Stimulated activated CD8-positive, alpha-beta memory T cell treated with anti-CD3 and anti-CD28 coated beads, Interleukin-4, amount 100 ng/mL, for 24 hours (primary cell): ENCODE results near the gene SHROOM1.
"Not testable (repeated sequence)": the region's sequence is repeated elsewhere in the genome, so short reads cannot be mapped to it uniquely, and the experiment has no call there.

Experiments
- DNase-seq: peaks from one replicate; pipeline ENCODE4 v3.0.0-alpha.2; 2020; ENCODE audit warnings: low read depth

SHROOM1 gene

DNA sequence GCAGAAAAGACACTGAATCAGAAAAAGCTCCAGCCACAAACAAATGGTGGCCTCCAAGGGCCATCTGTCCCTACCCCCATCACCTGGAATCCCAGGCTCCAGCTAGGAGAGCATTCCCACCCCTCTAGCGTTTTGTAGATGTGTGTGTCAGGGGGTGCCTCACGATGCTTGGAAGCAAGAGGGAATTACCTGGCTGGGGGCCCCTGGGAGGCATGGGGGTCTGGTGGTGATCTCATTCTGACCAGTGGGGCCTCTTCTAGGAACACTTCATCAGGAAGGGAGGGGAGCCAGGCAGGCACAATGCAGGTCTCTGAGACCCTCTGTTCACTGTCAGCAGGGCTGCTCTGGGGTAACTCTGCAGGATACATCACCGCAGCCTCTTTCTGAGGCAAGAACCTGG lies 6.0 kb downstream of the SHROOM1 start:
- DNase-seq: no peak

GRCh38 chr5:132823481-132824050 lies 6.9 kb downstream of the SHROOM1 start:
- no peak for DNase-seq

DNA sequence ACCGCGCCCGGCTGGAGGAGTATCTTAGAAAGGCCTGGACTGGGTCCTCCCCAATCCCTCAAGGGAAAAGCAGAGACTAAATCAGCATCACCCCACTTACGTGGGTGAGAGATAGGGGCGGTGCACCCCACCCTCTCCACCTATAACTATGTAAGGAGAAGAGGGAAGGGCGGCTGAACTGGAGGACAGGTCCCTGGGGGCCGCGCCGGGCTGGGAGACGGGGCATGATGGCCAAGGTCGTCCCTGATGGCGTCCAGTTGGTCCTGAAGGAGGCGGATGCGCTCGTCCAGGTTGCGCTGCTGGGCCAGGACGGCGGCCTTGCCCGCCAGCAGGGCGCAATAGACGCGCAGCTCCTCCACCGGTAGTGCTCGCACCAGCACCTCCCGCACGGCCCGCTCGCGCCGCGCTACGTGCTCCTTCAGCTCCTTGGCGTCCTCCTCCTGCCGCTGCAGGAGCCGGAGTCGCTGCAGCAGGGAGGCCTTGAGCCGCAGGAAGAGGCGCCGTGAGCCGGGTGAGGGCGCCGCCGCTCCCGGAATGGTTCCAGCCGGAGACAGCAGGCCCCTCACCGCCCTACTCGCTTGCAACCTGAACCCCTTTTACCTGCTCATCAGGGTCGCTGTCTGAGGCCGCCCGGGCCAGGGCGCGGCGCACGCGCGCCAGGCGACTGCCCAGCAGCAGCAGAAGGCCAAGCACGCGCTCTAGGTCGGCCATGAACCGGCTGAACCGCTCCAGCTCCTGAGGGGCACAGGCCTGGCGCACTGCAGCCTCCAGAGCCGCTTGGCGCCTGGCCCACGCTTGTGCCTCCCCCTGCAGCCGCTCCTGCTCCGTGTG lies 7.6 kb downstream of the SHROOM1 start:
- DNase-seq: no peak

- no peak for DNase-seq
Observed at GRCh38 chr5:132821791-132822190, 8.7 kb downstream of the SHROOM1 start.

DNA sequence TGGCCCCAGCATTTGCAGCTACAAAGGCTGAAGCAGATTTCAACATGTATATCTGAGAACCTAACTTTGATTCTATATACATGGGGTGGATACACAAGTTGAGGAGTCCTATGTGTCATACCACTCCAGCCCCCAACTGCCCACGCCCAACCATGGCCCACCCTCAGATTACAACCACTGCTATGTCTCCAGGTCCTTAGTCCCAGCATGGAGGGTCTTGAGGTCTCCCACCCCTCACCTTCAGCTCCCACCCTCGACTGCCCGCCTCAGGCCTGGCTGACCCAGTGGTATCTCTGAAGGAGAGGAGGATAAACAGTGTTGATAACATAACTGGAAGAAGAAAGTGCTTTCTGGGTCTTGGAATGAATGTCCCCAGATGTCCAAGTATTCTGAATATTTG lies 9.1 kb downstream of the SHROOM1 start:
- DNase-seq: no peak

DNA sequence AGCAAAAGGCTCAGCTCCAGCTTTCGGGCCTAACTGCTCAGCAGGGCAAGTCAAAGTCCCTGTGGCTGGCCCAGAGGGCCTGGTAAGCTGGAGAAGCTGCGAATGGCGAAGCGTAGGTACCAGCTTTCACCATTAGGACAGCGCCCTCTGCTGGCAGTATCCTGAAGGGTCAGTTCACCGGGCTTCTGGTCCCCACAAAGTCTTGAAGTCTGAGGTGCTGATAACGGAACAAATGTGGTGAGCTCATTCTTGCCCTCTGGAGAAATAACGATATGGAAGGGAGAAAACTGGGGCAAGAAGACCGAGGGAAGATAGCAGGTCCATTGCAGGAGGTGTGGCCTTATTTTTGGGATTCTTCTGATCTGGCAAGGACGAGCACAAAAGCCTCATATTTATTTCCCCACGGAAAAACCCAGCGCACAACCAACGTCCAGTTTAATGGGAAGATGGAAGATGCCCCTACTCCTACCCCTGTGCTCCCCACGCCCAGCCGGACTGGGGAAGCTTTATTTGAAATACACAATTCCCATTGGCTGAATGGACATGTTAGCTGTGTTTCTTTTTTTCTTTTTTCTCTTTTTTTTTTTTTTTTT lies 10.2 kb downstream of the SHROOM1 start:
- DNase-seq: peak; percentile 81

DNA sequence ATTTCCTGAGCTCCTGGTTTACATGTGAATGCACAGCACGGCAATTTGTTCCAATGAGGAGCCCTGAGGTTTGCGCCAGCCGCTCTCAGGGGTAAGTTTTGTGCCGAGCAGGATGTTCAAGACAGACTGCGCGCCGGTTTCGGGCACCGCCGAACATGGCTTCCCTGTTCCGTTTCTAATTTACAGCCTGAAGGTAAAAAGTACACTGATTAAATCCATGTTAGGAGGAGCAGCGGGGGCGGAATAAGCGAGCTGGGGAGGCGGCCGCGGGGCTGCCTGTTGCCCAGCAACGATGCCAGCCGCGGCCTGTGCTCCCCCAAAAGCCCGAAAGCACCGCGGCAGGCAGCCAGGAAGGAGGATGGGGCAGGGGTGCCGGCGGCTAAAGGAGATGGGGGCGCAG lies 11.0 kb downstream of the SHROOM1 start:
- no peak for DNase-seq

- DNase-seq: no peak
Observed at GRCh38 chr5:132817011-132817410, 13.4 kb downstream of the SHROOM1 start.

- no peak for DNase-seq
Observed at GRCh38 chr5:132816554-132816953, 13.9 kb downstream of the SHROOM1 start.

GRCh38 chr5:132816083-132816482 lies 14.4 kb downstream of the SHROOM1 start:
- DNase-seq: no peak

DNA sequence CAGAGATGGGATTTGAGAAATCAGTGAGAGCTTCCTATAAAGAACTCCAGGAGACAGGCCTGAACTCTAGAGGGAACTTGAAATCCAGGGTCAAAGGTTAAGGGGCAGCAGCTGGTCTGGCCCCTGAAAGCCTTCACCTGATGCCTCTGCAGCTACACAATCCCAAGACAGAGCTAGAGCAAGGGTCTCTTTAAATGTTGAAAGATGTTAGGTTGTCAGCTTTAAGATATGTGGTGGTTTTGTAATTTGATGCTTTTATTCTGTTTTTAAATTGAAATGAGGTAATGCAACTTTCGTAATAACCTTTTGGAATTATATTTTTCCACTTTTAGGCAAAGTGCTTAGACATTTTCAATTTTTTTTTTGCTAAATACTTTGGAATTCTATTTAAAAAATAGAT lies 15.0 kb downstream of the SHROOM1 start:
- DNase-seq: no peak

DNA sequence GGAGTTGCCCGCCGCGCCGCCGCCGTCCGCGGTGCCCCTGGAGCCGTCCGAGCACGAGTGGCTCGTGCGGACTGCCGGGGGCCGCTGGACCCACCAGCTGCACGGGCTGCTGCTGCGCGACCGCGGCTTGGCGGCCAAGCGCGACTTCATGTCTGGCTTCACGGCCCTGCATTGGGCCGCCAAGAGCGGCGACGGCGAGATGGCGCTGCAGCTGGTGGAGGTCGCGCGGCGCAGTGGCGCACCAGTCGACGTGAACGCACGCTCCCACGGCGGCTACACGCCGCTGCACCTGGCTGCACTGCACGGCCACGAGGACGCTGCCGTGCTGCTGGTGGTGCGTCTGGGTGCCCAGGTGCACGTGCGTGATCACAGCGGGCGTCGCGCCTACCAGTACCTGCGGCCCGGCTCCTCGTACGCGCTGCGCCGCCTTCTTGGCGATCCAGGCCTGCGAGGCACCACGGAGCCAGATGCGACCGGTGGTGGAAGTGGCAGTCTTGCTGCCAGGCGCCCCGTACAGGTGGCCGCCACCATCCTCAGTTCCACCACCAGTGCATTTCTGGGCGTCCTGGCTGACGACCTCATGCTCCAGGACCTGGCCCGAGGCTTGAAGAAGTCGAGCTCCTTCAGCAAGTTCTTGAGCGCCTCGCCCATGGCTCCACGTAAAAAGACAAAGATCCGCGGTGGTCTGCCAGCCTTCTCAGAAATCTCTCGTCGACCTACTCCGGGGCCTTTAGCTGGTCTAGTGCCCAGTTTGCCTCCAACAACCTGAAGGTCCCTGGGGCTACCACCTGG lies 15.7 kb downstream of the SHROOM1 start:
- no peak for DNase-seq

- DNase-seq: no peak
Observed at GRCh38 chr5:132813599-132814502, 16.6 kb downstream of the SHROOM1 start.

- no peak for DNase-seq
Observed at GRCh38 chr5:132812781-132813598, 17.5 kb downstream of the SHROOM1 start, which contains the start of gene SOWAHA. TSS of gene SOWAHA (plus strand) at chr5:132813302. CDS start at chr5:132813622, 320 bp downstream.

GRCh38 chr5:132812123-132812765 lies 18.2 kb downstream of the SHROOM1 start:
- no peak for DNase-seq

DNA sequence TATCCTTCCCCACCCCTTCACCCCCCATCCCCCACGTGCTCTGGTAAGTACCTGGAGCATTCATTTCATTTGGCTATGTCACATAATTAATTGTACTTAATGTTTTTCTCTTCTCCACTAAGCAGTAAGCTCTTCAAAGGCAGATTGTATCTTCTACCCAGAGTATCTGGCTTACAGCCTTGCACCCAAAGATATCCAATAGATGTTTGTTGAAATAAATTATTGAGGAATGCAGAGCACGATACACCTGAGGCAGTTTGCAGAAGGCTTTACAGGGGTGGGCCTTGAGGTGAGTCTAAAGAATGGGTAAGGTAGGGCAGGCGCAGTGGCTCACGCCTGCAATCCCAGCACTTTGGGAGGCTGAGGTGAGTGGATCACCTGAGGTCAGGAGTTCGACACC lies 19.8 kb downstream of the SHROOM1 start:
- no peak for DNase-seq

DNA sequence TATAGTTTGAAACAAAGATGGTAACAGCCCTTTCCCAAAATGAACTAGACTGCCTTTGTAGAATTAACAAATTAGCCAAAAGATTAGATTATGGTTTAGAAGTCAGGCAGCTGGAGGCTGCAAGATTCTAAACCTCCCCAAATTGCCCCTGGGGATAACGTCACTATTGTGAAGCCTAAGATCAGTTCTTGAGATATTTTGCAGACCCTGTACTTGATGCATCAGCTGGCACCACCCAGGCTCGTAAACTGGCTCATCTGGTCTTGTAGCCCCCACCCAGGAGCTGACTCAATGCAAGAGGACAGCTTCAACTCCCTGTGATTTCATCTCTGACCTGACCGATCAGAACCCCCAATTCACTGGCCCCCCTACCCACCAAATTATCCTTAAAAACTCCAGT lies 21.6 kb downstream of the SHROOM1 start:
- no peak for DNase-seq

DNA sequence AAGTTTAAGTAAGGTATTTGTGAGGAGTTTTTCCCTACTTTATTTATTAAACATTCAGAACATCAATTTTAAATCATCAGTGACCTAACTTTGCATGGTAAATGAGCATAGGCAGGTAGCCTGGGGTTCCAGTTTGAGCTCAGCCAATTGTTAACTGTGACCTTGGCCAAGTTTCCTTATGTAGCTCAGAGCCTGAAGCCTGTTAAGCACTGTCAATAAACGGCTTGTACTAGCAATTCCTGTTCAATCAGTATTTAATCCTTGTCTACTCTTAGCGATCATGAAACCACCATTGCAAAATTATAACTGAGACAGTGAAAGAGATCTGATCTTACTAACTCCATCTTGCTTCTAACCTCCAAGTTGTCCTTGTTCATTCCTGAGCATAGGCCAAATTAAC lies 22.0 kb downstream of the SHROOM1 start:
- DNase-seq: no peak

DNA sequence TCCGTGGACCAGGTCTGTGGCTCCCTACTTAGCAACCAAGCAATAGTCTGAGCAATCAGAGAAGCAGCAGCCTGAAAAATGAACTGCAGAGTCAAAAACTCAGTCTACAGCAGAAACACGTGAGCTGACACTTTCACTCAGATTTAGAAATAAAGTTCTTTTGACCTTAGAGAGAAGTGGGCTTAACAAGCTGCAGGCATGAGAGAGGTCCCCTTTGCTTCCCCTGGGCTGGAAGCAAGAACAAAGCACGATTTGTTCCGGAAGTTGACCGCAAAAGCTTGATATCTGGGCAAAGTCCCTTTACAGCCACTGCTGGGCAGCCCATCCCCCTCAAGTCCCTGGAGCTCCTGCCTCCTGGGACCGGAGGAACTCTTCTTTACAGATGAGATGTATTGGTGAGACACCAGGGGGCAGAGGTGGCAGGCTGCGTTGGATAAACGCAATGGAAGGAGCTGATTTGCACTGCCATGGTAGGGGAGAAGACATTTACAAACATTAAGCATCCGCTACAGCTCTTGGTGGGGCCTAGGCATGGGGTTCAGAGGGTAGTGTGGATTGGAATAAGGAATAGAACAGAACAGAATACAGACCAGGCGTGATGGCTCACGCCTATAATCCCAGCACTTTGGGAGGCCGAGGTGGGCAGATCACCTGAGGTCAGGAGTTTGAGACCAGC lies 23.1 kb downstream of the SHROOM1 start:
- no peak for DNase-seq

- DNase-seq: not testable (repeated sequence)
Observed at GRCh38 chr5:132806804-132807162, 23.7 kb downstream of the SHROOM1 start.
